IMR-90 (cell line): ENCODE measurements around the gene ZNF292. TPM values are rescaled to one million over a fixed set of nuclear protein-coding genes. Genes with fewer than 3 reads are reported as not detected.

Experiments
- ATAC-seq: fragments of 200-7000 bp; cut with Tn5 transposase; 2 replicates; pipeline ENCODE4 v1.9.1; 2020; ENCODE audit warnings: low read depth, mild to moderate bottlenecking, moderate library complexity
- BruUV-seq: library from RNA; stranded (reverse); fragments of 400-500 nt; replicated peaks from 2 replicates; lab custom pipeline; 2021; lab: Mats Ljungman, UMichigan
- CTCF ChIA-PET: fragments of 300-600 bp; formaldehyde crosslinking; extraction: SDS; loops from one replicate; lab custom pipeline; 2021; ENCODE audit warnings: antibody characterized with exemption; lab: Yijun Ruan, JAX
- POLR2A ChIA-PET: fragments of 300-600 bp; sonication (Branson Sonifier 250); formaldehyde crosslinking; loops from one replicate; lab custom pipeline; 2022; ENCODE audit warnings: antibody characterized with exemption; ENCODE audit not compliant: unreplicated experiment; lab: Charles Lee
- DNase-seq: peaks from one replicate; pipeline ENCODE4 v3.0.0; 2013
- H2AFZ ChIP-seq: replicated peaks from 2 replicates; pipeline ENCODE3; 2013; ENCODE audit warnings: low read length, mild to moderate bottlenecking; ENCODE audit not compliant: poor library complexity
- H2AK5ac ChIP-seq: 2 replicates; pipeline ENCODE4 v1.6.1; 2013; ENCODE audit warnings: low read depth, low read length, inconsistent platforms
- H2AK9ac ChIP-seq: replicated peaks from 2 replicates; pipeline ENCODE3; 2013; ENCODE audit warnings: mild to moderate bottlenecking, low read depth, low read length, moderate library complexity; ENCODE audit not compliant: poor library complexity
- H2BK120ac ChIP-seq: 2 replicates; pipeline ENCODE4 v1.6.1; 2013; ENCODE audit warnings: low read depth, low read length, inconsistent platforms
- H2BK15ac ChIP-seq: 3 replicates; pipeline ENCODE4 v1.6.1; 2013; ENCODE audit warnings: low read depth, low read length, inconsistent platforms
- H2BK20ac ChIP-seq: 2 replicates; pipeline ENCODE4 v1.6.1; 2013; ENCODE audit warnings: low read depth, mild to moderate bottlenecking, inconsistent platforms, low read length, moderate library complexity
- H2BK5ac ChIP-seq: 2 replicates; pipeline ENCODE4 v1.6.1; 2013; ENCODE audit warnings: mild to moderate bottlenecking, low read depth, low read length, inconsistent platforms; ENCODE audit not compliant: poor library complexity, severe bottlenecking
- H3K14ac ChIP-seq: replicated peaks from 2 replicates; pipeline ENCODE4 v1.6.1; 2013; ENCODE audit warnings: low read depth, low read length, inconsistent platforms
- H3K18ac ChIP-seq: 2 replicates; pipeline ENCODE4 v1.6.1; 2013; ENCODE audit warnings: low read depth, low read length, control low read depth
- H3K23ac ChIP-seq: 2 replicates; pipeline ENCODE4 v1.6.1; 2013; ENCODE audit warnings: low read depth, low read length, inconsistent platforms
- H3K27ac ChIP-seq: 2 replicates; pipeline ENCODE4 v1.5.1; 2013; ENCODE audit warnings: mild to moderate bottlenecking, control low read depth, low read length; ENCODE audit not compliant: insufficient read depth
- H3K27me3 ChIP-seq: 2 replicates; pipeline ENCODE4 v1.6.1; 2013; ENCODE audit warnings: low read length; ENCODE audit not compliant: control insufficient read depth, insufficient read depth
- H3K36me3 ChIP-seq: 2 replicates; pipeline ENCODE4 v1.6.1; 2013; ENCODE audit warnings: low read length, mixed read lengths; ENCODE audit not compliant: control insufficient read depth, insufficient read depth
- H3K4ac ChIP-seq: 2 replicates; pipeline ENCODE4 v1.6.1; 2013; ENCODE audit warnings: low read depth, low read length, inconsistent platforms
- H3K4me1 ChIP-seq: 2 replicates; pipeline ENCODE4 v1.6.1; 2013; ENCODE audit warnings: low read length, mixed read lengths; ENCODE audit not compliant: control insufficient read depth, insufficient read depth
- H3K4me2 ChIP-seq: 2 replicates; pipeline ENCODE4 v1.6.1; 2013; ENCODE audit warnings: low read depth, mild to moderate bottlenecking, control low read depth, low read length, moderate library complexity
- H3K4me3 ChIP-seq: 2 replicates; pipeline ENCODE4 v1.5.1; 2013; ENCODE audit warnings: low read depth, mild to moderate bottlenecking, control low read depth, low read length, moderate library complexity; ENCODE audit not compliant: insufficient read depth
- H3K56ac ChIP-seq: 2 replicates; pipeline ENCODE4 v1.6.1; 2013; ENCODE audit warnings: low read length, inconsistent platforms; ENCODE audit not compliant: insufficient read depth; ENCODE audit errors: extremely low read depth
- H3K79me1 ChIP-seq, 2 experiments: 2 replicates each; pipeline ENCODE4 v1.6.1; 2013; ENCODE audit warnings: low read length in 2 of 2, inconsistent platforms in 1 of 2, low read depth in 1 of 2
- H3K9ac ChIP-seq: 2 replicates; pipeline ENCODE4 v1.6.1; 2013; ENCODE audit warnings: low read depth, low read length, control low read depth
- H3K9me1 ChIP-seq: 2 replicates; pipeline ENCODE4 v1.6.1; 2013; ENCODE audit warnings: low read length, inconsistent platforms; ENCODE audit not compliant: insufficient read depth
- H3K9me3 ChIP-seq: 2 replicates; pipeline ENCODE4 v1.6.1; 2013; ENCODE audit warnings: low read length; ENCODE audit not compliant: control insufficient read depth, insufficient read depth
- H4K20me1 ChIP-seq: 2 replicates; pipeline ENCODE4 v1.6.1; 2013; ENCODE audit warnings: low read length, inconsistent platforms; ENCODE audit not compliant: insufficient read depth
- H4K5ac ChIP-seq: 2 replicates; pipeline ENCODE4 v1.6.1; 2013; ENCODE audit warnings: mild to moderate bottlenecking, low read depth, low read length, control low read depth
- H4K8ac ChIP-seq, 2 experiments: 2 replicates each; pipeline ENCODE4 v1.6.1; 2013; ENCODE audit warnings: low read depth in 2 of 2, low read length in 2 of 2, control low read depth in 1 of 2, inconsistent platforms in 1 of 2
- H4K91ac ChIP-seq: 2 replicates; pipeline ENCODE4 v1.6.1; 2013; ENCODE audit warnings: low read depth, low read length, inconsistent platforms; ENCODE audit not compliant: insufficient read depth
- RCOR1 ChIP-seq: IDR thresholded peaks from 2 replicates; pipeline ENCODE4 v1.6.1; 2012; ENCODE audit warnings: mild to moderate bottlenecking, low read length, improper control_type of control experiment; ENCODE audit not compliant: insufficient replicate concordance
- RFX5 ChIP-seq: IDR thresholded peaks from 2 replicates; pipeline ENCODE4 v1.8.0; 2012; ENCODE audit warnings: low read depth, mild to moderate bottlenecking, low read length, moderate library complexity
- WGBS, 2 experiments: methylation state at CpG; one replicate each; pipeline versions ENCODE4 v1.1.5 to v1.1.7; 2013; ENCODE audit warnings: missing lambda C conversion rate in 2 of 2; ENCODE audit not compliant: insufficient read length in 1 of 2; ENCODE audit errors: extremely low coverage in 2 of 2; 5-methylcytosine and 5-hydroxymethylcytosine counted together
- dilution Hi-C: fragments of 300-500 bp; cut with HindIII; formaldehyde crosslinking; loops from one replicate; pipeline ENCODE4 v1.14.3; 2018; ENCODE audit warnings: low sequenced_read_pairs; ENCODE audit not compliant: unreplicated experiment
- in situ Hi-C: fragments of 300-500 bp; cut with MboI; formaldehyde crosslinking; loops from 3 replicates; pipeline ENCODE4 v1.14.3; 2019; ENCODE audit warnings: low sequenced_read_pairs, inconsistent platforms, mixed read lengths
- intact Hi-C: fragments of 100-400 bp; cut with micrococcal nuclease; formaldehyde crosslinking; loops from 2 replicates; pipeline ENCODE4 v1.10.0; 2022
- polyA plus RNA-seq, 3 experiments: library from polyadenylated mRNA; depleted of rRNA; stranded (reverse); fragments of >200 nt; gene quantifications; 2 replicates each; pipeline ENCODE4 v1.2.3, GENCODE V29; 2012; ENCODE audit warnings: low replicate concordance in 1 of 3
- total RNA-seq: library from RNA; depleted of rRNA; stranded (reverse); fragments of >200 nt; gene quantifications from 2 replicates; pipeline ENCODE4 v1.2.3, GENCODE V29; 2012
- TF ChIP-seq, protein P1 (sequence below): conservative IDR thresholded peaks from 2 replicates; pipeline ENCODE4 v1.5.1; 2012; ENCODE audit warnings: mild to moderate bottlenecking, low read depth, low read length, improper control_type of control experiment

ZNF292 gene
- total and polyA plus RNA-seq, 2 of the 4 experiments (the other 2 are of a cell fraction) = 5.5 to 28.3 TPM

DNA sequence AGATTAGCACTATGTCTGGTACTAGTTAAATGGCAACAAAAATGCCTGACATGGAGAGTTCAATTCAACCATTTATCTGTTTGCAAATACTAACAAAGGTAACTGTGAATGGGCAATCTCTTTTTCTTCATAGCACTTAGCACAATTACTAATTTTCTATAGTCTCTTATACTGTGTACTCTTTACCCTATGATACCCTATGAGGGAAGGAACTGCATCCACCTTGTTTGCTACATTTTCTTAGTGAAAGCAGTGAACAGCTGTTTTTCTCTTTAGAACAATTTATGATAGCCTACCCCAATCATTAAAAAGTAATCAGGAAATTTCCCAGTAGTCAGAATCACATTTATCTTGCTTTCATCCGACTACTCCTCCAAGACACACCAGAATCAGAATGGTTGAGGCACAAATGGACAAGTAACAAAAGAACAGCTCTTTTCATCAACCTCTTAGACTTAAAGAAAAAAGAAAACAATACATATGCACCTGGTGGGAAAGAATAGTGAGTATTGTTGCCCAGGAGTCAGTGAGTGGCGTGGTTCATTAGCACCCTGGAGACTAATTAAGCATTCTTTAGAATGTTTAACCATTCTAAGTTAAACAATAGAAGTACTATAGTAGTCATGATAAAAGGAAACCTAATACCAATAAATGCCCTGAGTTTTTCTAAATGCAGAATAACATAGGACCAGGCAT, 16.7 kb downstream of the ZNF292 start:
- Histone ChIP-seq H3K23ac (no peak overlapping the region), H3K9me1 (peaks cover 3% of the 10 kb centered on the region; the same call in 1 of the 2 replicates), H2BK15ac (no peak overlapping the region), H3K14ac (no peak overlapping the region), H4K8ac (no peak overlapping the region), H4K20me1 (peaks cover 94% of the 10 kb centered on the region), H4K91ac (no peak overlapping the region), H3K9me3 (no peaks in the 10 kb centered on the region), H3K56ac (no peak overlapping the region), H3K79me1 (peaks cover 18 to 57% of the 10 kb centered on the region in 2 experiments; a peak in 3 of 4 replicates), H3K36me3 (no peaks in the 10 kb centered on the region), H2BK120ac (no peak overlapping the region), H3K27me3 (no peaks in the 10 kb centered on the region), H3K4ac (no peak overlapping the region), H3K4me2 (no peak overlapping the region), H3K27ac (no peak overlapping the region), H2AFZ (no peak overlapping the region), H2BK20ac (no peak overlapping the region), H3K9ac (no peak overlapping the region), H2AK9ac (no peak overlapping the region), H3K18ac (no peak overlapping the region), H3K4me3 (no peak overlapping the region), H4K5ac (no peak overlapping the region), H3K4me1 (peaks cover 3% of the 10 kb centered on the region; the same call in 1 of the 2 replicates), H2BK5ac (no peak overlapping the region), H2AK5ac (no peak overlapping the region)
- no CpG with 5 or more reads among the region's 2 CpGs for WGBS, 2 experiments
- in situ Hi-C loops = no loop called here
- no TSS peak for BruUV-seq
- DNase-seq (no peak), ATAC-seq (no peak)
- intact Hi-C loops = no loop called here
- POLR2A ChIA-PET = no interaction called here
- dilution Hi-C loops = no loop called here
- TF ChIP-seq RCOR1 (no peak), RFX5 (no peak)
- TF ChIP-seq, protein P1, sequence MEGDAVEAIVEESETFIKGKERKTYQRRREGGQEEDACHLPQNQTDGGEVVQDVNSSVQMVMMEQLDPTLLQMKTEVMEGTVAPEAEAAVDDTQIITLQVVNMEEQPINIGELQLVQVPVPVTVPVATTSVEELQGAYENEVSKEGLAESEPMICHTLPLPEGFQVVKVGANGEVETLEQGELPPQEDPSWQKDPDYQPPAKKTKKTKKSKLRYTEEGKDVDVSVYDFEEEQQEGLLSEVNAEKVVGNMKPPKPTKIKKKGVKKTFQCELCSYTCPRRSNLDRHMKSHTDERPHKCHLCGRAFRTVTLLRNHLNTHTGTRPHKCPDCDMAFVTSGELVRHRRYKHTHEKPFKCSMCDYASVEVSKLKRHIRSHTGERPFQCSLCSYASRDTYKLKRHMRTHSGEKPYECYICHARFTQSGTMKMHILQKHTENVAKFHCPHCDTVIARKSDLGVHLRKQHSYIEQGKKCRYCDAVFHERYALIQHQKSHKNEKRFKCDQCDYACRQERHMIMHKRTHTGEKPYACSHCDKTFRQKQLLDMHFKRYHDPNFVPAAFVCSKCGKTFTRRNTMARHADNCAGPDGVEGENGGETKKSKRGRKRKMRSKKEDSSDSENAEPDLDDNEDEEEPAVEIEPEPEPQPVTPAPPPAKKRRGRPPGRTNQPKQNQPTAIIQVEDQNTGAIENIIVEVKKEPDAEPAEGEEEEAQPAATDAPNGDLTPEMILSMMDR = no peak
- CTCF ChIA-PET = interaction anchor here (0.6 kb wide), 1 partner anchor 18 kb away, joined by 7 read pairs; no protein-coding TSS in a partner anchor
